SK-N-SH (cell line): Measurements from ENCODE around the gene C2orf72. TPM values are rescaled to one million over a fixed set of nuclear protein-coding genes. Genes with fewer than 3 reads are reported as not detected.

Experiments used
- CTCF ChIA-PET: fragments of 300-600, 350-600 bp; formaldehyde crosslinking; extraction: SDS; loops from one replicate; lab custom pipeline; 2021; lab: Yijun Ruan, JAX
- POLR2A ChIA-PET: fragments of 350-600 bp; sonication (Branson Sonifier 250); formaldehyde crosslinking; extraction: SDS; loops from one replicate; lab custom pipeline; 2020; ENCODE audit warnings: antibody characterized with exemption, inconsistent platforms; lab: Yijun Ruan, JAX
- DNase-seq: peaks from one replicate; pipeline ENCODE4 v3.0.0; 2012
- H2AFZ ChIP-seq: fragments of 200-600 bp; sonication (generic); 2 replicates; pipeline ENCODE4 v1.8.1; 2016; ENCODE audit warnings: antibody characterized with exemption, mild to moderate bottlenecking, low read depth
- H3F3A ChIP-seq: fragments of 200-600 bp; sonication (generic); replicated peaks from 2 replicates; pipeline ENCODE3; 2016; ENCODE audit warnings: antibody characterized with exemption, mild to moderate bottlenecking; ENCODE audit not compliant: insufficient read depth
- H3K27ac ChIP-seq, 2 experiments: fragments of 200-500 bp in 1 of 2; fragments of 200-600 bp in 1 of 2; sonication (Bioruptor generic) in 1 of 2; sonication (generic), shearing (Covaris generic) in 1 of 2; 2 replicates each; pipeline versions ENCODE4 v1.5.1 to v1.6.1; 2014 to 2016; ENCODE audit warnings: low read depth in 2 of 2, inconsistent platforms in 1 of 2, low read length in 1 of 2, mild to moderate bottlenecking in 1 of 2, mixed read lengths in 1 of 2
- H3K27me3 ChIP-seq: fragments of 200-600 bp; sonication (generic), shearing (Covaris generic); 2 replicates; pipeline ENCODE4 v1.6.1; 2016; ENCODE audit warnings: mixed run types; ENCODE audit not compliant: insufficient read depth
- H3K36me3 ChIP-seq, 2 experiments: fragments of 200-500 bp in 1 of 2; fragments of 200-600 bp in 1 of 2; sonication (Bioruptor generic) in 1 of 2; sonication (generic) in 1 of 2; replicated peaks in 1 of 2; 2 replicates each; pipeline versions ENCODE3 to v1.5.1; 2014 to 2016; ENCODE audit warnings: low read length in 1 of 2, mild to moderate bottlenecking in 1 of 2; ENCODE audit not compliant: insufficient read depth in 2 of 2, control insufficient read depth in 1 of 2
- H3K4me1 ChIP-seq, 2 experiments: fragments of 200-500 bp in 1 of 2; fragments of 200-600 bp in 1 of 2; sonication (Bioruptor generic) in 1 of 2; sonication (generic), shearing (Covaris generic) in 1 of 2; 2 replicates each; pipeline versions ENCODE4 v1.5.1 to v1.6.1; 2014 to 2016; ENCODE audit warnings: low read depth in 1 of 2, low read length in 1 of 2, mixed run types in 1 of 2; ENCODE audit not compliant: insufficient read depth in 2 of 2, control insufficient read depth in 1 of 2
- H3K4me2 ChIP-seq: fragments of 200-600 bp; sonication (generic), shearing (Covaris generic); 2 replicates; pipeline ENCODE4 v1.6.1; 2017; ENCODE audit warnings: mixed run types
- H3K4me3 ChIP-seq, 2 experiments: fragments of 200-500 bp in 1 of 2; fragments of 200-600 bp in 1 of 2; sonication (Bioruptor generic) in 1 of 2; sonication (generic), shearing (Covaris generic) in 1 of 2; 2 replicates each; pipeline versions ENCODE4 v1.5.1 to v1.8.1; 2014 to 2016; ENCODE audit warnings: low read depth in 2 of 2, inconsistent platforms in 1 of 2, low read length in 1 of 2, mild to moderate bottlenecking in 1 of 2, mixed read lengths in 1 of 2, moderate library complexity in 1 of 2
- H3K79me2 ChIP-seq: fragments of 200-600 bp; sonication (generic); 2 replicates; pipeline ENCODE4 v1.8.1; 2017; ENCODE audit warnings: mild to moderate bottlenecking; ENCODE audit not compliant: insufficient read depth
- H3K9ac ChIP-seq: fragments of 200-600 bp; sonication (generic); 2 replicates; pipeline ENCODE4 v1.6.1; 2017; ENCODE audit warnings: mixed run types
- H3K9me2 ChIP-seq: fragments of 200-600 bp; sonication (generic); 2 replicates; pipeline ENCODE4 v1.6.1; 2017; ENCODE audit warnings: mixed run types
- H3K9me3 ChIP-seq: fragments of 200-600 bp; sonication (generic); 2 replicates; pipeline ENCODE4 v1.6.1; 2017; ENCODE audit warnings: mixed run types, mild to moderate bottlenecking, moderate library complexity
- H4K20me1 ChIP-seq: fragments of 200-600 bp; sonication (generic); 2 replicates; pipeline ENCODE4 v1.6.1; 2017; ENCODE audit warnings: mild to moderate bottlenecking, mixed run types; ENCODE audit not compliant: insufficient read depth
- FOSL2 ChIP-seq: IDR thresholded peaks from 2 replicates; pipeline ENCODE4 v1.4.0; 2012; ENCODE audit warnings: low read depth, mild to moderate bottlenecking, moderate library complexity, borderline replicate concordance
- FOXM1 ChIP-seq: IDR thresholded peaks from 2 replicates; pipeline ENCODE4 v1.4.0; 2012; ENCODE audit warnings: low read depth, mild to moderate bottlenecking
- GABPA ChIP-seq: IDR thresholded peaks from 2 replicates; pipeline ENCODE4 v1.4.0; 2012; ENCODE audit warnings: low read depth, mild to moderate bottlenecking
- GATA2 ChIP-seq: sonication (generic); formaldehyde crosslinking; IDR thresholded peaks from 2 replicates; pipeline ENCODE4 v1.5.0; 2020; ENCODE audit warnings: mild to moderate bottlenecking, missing genetic modification reagents
- JUND ChIP-seq: IDR thresholded peaks from 2 replicates; pipeline ENCODE4 v1.4.0; 2012
- MXI1 ChIP-seq: IDR thresholded peaks from 2 replicates; pipeline ENCODE4 v1.6.1; 2012; ENCODE audit warnings: mild to moderate bottlenecking, low read depth, low read length, improper control_type of control experiment
- RAD21 ChIP-seq: IDR thresholded peaks from 2 replicates; pipeline ENCODE4 v1.6.1; 2012; ENCODE audit warnings: mild to moderate bottlenecking, low read length
- RCOR1 ChIP-seq: fragments of 150-350 bp; IDR thresholded peaks from 2 replicates; pipeline ENCODE4 v1.6.1; 2017; ENCODE audit warnings: antibody characterized with exemption, low read length
- RFX5 ChIP-seq: IDR thresholded peaks from 2 replicates; pipeline ENCODE4 v1.6.1; 2012; ENCODE audit warnings: mild to moderate bottlenecking, improper control_type of control experiment, low read length
- SIN3A ChIP-seq: IDR thresholded peaks from 2 replicates; pipeline ENCODE4 v1.6.1; 2012; ENCODE audit warnings: low read depth, mild to moderate bottlenecking, low read length, moderate library complexity, borderline replicate concordance
- TEAD4 ChIP-seq: IDR thresholded peaks from 2 replicates; pipeline ENCODE4 v1.4.0; 2012; ENCODE audit warnings: mild to moderate bottlenecking, borderline replicate concordance; ENCODE audit not compliant: insufficient read depth
- USF2 ChIP-seq: fragments of 150-350 bp; IDR thresholded peaks from 2 replicates; pipeline ENCODE4 v1.6.1; 2017; ENCODE audit warnings: antibody characterized with exemption, low read length, low read depth, borderline replicate concordance
- WGBS: methylation state at CpG from one replicate; pipeline ENCODE4 v1.1.6; 2017; ENCODE audit warnings: low lambda C conversion rate; 5-methylcytosine and 5-hydroxymethylcytosine counted together
- polyA plus RNA-seq, 3 experiments: library from polyadenylated mRNA; depleted of rRNA; stranded (reverse); fragments of >200 nt; gene quantifications; 2 replicates each; pipeline ENCODE4 v1.2.3, GENCODE V29; 2012
- TF ChIP-seq, protein P1 (sequence below): IDR thresholded peaks from 2 replicates; pipeline ENCODE4 v1.6.1; 2012; ENCODE audit warnings: mild to moderate bottlenecking, low read depth, low read length, moderate library complexity

C2orf72 gene
- polyA plus RNA-seq, 1 of the 3 experiments (the other 2 are of a cell fraction) = 0.35 TPM

GRCh38 chr2:231094736-231095346 is 57.5 kb downstream of the C2orf72 start:
- Histone ChIP-seq H3F3A (peaks cover 4% of the 10 kb centered on the region), H3K9me3 (no peaks in the 10 kb centered on the region), H3K79me2 (peaks cover 12% of the 10 kb centered on the region; the same call in 1 of the 2 replicates), H3K4me1 (no peaks in the 10 kb centered on the region), H4K20me1 (no peaks in the 10 kb centered on the region), H3K27me3 (no peaks in the 10 kb centered on the region), H3K27ac (no peak overlapping the region), H3K4me2 (no peak overlapping the region), H3K36me3 (peaks cover 51 to 62% of the 10 kb centered on the region in 2 experiments), H2AFZ (no peak overlapping the region), H3K9me2 (no peaks in the 10 kb centered on the region), H3K4me3 (no peak overlapping the region), H3K9ac (no peak overlapping the region)
- CTCF ChIA-PET = interaction anchor here (0.9 to 3.5 kb wide), 7 partner anchors 9 to 370 kb away, joined by 3 to 21 read pairs (median 5); partner anchors contain the start of gene NCL
- no peak for DNase-seq
- 90% methylated on average over 4 of the region's 4 CpGs for WGBS
- POLR2A ChIA-PET = no interaction called here
- TF ChIP-seq RCOR1 (no peak), GATA2 (CRISPR knock-in tag) (no peak), TEAD4 (no peak), RFX5 (no peak), SIN3A (no peak), FOSL2 (no peak), RAD21 (no peak), GABPA (no peak), MXI1 (no peak), FOXM1 (no peak), JUND (no peak), USF2 (no peak)
- TF ChIP-seq, protein P1, sequence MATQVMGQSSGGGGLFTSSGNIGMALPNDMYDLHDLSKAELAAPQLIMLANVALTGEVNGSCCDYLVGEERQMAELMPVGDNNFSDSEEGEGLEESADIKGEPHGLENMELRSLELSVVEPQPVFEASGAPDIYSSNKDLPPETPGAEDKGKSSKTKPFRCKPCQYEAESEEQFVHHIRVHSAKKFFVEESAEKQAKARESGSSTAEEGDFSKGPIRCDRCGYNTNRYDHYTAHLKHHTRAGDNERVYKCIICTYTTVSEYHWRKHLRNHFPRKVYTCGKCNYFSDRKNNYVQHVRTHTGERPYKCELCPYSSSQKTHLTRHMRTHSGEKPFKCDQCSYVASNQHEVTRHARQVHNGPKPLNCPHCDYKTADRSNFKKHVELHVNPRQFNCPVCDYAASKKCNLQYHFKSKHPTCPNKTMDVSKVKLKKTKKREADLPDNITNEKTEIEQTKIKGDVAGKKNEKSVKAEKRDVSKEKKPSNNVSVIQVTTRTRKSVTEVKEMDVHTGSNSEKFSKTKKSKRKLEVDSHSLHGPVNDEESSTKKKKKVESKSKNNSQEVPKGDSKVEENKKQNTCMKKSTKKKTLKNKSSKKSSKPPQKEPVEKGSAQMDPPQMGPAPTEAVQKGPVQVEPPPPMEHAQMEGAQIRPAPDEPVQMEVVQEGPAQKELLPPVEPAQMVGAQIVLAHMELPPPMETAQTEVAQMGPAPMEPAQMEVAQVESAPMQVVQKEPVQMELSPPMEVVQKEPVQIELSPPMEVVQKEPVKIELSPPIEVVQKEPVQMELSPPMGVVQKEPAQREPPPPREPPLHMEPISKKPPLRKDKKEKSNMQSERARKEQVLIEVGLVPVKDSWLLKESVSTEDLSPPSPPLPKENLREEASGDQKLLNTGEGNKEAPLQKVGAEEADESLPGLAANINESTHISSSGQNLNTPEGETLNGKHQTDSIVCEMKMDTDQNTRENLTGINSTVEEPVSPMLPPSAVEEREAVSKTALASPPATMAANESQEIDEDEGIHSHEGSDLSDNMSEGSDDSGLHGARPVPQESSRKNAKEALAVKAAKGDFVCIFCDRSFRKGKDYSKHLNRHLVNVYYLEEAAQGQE = no peak

Other genes with a start within 250 kb of the C2orf72 start
- 288 and 290 TPM in 2 replicates for gene ITM2C, start 172.6 kb upstream of the C2orf72 start, polyA plus RNA-seq (2012; rRNA removed)
- not detected in 2 replicates for gene GPR55, start 112.3 kb upstream of the C2orf72 start, polyA plus RNA-seq (2012; rRNA removed)
- not detected in 2 replicates for gene SPATA3, start 41.4 kb upstream of the C2orf72 start, polyA plus RNA-seq (2012; rRNA removed)
- gene PSMD1, start 19.3 kb downstream of the C2orf72 start, polyA plus RNA-seq (2012; rRNA removed) = 92.3 and 124 TPM in 2 replicates
- 0.25 and 0.41 TPM in 2 replicates for gene HTR2B, start 87.5 kb downstream of the C2orf72 start, polyA plus RNA-seq (2012; rRNA removed)
- 25.3 and 38.5 TPM in 2 replicates for gene ARMC9, start 161.1 kb downstream of the C2orf72 start, polyA plus RNA-seq (2012; rRNA removed)